GM08714 (cell line): ENCODE measurements around the gene ULK1.
A peak's percentile ranks its signal among the peaks of the same experiment; 100 is the strongest.

Experiments
- H3K4me3 ChIP-seq: fragments of 200-500 bp; sonication (Bioruptor generic); 2 replicates; pipeline ENCODE4 v1.5.1; 2014; ENCODE audit warnings: mild to moderate bottlenecking, low read length, inconsistent platforms
- ZNF274 ChIP-seq: IDR thresholded peaks from 2 replicates; pipeline ENCODE4 v1.6.1; 2012; ENCODE audit warnings: mild to moderate bottlenecking, low read depth, low read length

Gene ULK1

DNA sequence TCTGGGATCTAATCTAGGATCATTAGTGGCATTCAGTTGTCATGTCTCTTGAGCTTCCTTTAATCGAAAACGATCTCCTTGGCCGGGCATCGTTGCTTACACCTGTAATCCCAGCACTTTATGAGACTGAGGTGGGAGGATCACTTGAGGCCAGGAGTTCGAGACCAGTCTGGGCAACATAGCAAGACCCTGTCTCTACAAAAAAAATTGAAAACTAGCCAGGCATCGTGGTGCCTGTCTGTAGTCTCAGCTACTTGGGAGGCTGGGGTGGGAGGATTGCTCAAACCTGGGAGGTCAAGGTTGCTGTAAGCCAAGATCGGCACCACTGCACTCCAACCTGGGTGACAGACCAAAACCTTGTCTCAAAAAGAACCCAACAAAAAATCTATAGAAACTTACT is 43.7 kb downstream of the ULK1 start:
- TF ChIP-seq ZNF274, result no peak
- no peak overlapping the region for H3K4me3 ChIP-seq

DNA sequence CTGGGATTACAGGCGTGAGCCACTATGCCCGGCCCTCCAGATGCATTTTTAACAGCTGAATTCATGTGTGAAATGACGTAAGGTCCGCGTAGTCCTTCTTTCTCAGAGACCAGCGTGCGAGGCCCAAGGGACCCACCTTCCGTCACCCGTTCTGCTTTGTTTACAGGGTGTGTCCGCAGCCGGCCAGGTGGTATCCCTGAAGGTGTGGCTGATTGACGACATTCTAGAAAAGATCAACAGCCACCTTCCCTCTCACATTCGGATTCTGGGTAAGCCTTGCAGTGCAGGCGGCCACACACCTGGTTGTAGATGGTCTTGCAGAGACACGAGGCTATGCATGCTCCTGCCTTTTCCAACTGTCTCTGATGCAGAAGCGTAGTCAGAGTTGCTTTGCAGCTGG is 44.6 kb downstream of the ULK1 start:
- H3K4me3 ChIP-seq, result no peak overlapping the region
- no peak for TF ChIP-seq ZNF274

DNA sequence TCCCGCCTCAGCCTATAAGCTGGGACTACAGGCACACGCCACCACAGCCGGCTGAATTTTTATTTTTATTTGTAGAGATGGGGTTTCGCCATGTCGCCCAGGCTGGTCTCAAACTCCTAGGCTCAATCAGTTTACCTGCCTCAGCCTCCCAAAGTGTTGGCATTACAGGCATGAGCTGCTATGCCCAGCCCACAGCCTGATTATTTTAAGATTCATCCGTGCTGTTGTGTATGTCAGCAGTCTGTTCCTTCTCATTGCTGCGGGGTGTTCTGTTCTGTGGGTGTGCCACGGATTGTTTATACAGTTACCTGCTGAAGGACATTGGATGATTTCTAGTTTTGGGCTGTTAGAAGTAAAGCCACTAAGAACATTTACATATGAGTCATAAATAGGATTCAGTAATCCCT is 45.7 kb downstream of the ULK1 start:
- no peak for TF ChIP-seq ZNF274
- H3K4me3 ChIP-seq, result no peak overlapping the region

DNA sequence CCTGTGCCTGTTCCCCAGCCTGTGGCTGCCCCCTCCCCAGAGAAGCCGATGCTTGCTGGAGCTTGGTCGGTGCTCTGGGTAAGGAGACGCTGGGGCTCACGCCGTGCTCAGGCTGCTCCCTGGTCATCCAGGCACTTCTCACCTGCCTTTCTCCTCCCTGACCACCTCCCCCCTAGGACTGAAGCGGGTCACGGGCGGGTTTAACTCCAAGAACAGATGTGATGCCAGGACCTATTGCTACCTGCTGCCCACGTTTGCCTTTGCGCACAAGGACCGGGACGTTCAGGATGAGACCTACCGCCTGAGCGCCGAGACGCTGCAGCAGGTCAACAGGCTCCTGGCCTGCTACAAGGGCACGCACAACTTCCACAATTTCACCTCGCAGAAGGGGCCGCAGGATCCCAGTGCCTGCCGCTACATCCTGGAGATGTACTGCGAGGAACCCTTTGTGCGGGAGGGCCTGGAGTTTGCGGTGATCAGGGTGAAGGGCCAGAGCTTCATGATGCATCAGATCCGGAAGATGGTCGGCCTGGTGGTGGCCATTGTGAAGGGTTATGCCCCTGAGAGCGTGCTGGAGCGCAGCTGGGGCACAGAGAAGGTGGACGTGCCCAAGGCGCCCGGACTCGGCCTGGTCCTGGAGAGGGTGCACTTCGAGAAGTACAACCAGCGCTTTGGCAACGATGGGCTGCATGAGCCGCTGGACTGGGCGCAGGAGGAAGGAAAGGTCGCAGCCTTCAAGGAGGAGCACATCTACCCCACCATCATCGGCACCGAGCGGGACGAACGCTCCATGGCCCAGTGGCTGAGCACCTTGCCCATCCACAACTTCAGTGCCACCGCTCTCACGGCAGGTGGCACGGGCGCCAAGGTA is 46.9 kb downstream of the ULK1 start:
- no peak overlapping the region for H3K4me3 ChIP-seq
- TF ChIP-seq ZNF274, result no peak

DNA sequence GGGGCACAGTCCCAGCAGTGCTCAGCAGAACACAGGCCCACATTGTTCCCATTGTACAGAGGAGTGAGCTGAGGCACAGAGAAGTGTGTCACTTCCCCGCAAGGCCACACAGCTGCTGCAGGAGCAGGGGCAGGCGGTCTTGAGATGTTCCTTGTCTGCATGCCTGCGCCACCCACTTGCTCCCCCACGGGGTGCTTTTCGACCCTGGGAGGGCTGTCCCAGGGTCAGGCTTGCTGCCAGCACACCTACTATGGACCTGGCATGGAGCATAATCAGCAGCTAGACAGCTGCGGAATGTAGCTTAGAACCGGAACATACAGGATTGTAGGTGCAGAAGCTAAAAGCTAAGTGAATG is 47.5 kb downstream of the ULK1 start:
- H3K4me3 ChIP-seq, result no peak overlapping the region
- TF ChIP-seq ZNF274, result no peak

DNA sequence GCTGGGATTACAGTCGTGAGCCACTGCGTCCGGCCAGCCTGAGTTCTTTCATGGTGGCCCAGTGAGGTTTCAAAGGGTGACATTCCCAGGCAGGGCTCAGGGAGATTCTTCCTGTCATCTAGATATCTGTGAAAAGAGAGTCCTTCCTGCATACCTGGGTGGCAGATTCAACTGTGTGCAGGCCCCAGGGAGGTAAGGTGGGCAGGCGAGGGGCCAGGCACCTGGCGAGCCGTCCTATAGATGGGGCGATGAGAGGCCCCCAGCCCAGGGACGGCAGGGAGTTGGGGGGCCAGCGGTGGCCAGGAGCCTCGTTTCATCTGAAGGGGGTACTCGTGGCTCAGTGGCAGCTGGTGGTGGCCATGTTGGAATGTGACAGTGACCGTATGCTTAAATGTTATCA is 48.2 kb downstream of the ULK1 start:
- no peak for TF ChIP-seq ZNF274

DNA sequence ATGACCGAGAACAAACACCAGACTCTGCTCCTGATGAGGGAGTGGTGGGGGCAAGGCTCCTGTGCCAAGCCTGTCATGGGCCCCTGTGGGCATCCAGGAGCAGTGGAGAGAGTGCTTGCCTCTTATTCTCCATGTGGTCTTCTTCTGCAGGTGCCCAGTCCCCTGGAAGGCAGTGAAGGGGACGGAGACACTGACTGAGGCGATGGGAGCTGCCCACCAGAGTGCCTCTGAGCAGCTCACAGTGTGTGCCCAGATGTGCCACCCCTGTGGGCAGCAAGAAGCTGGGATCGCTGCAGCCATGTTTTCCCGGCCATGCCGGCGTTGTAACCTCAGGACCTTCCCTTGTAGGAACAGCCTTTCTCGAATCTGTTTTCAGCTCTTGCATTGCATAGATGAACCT is 49.0 kb downstream of the ULK1 start:
- no peak overlapping the region for H3K4me3 ChIP-seq
- no peak for TF ChIP-seq ZNF274

More for the DNA sequence above, 48.2 kb downstream of the ULK1 start:
- no peak overlapping the region for H3K4me3 ChIP-seq

DNA sequence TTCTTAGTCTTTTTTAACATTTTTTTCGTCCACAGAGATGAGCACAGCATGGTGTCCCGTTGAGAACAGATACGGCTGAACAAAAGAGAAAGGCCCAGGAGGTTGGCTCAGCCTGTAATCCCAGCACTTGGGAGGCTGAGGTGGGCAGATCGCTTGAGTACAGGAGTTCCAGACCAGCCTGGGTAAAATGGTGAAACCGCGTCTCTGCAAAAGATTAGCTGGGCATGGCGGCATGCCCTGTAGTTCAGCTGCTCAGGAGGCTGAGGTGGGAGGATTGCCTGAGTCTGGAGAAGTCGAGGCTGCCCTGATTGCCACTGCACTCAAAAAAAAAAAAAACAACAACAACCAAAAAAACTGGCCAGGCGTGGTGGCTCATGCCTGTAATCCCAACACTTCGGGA is 49.5 kb downstream of the ULK1 start:
- no peak overlapping the region for H3K4me3 ChIP-seq
- TF ChIP-seq ZNF274, result no peak

DNA sequence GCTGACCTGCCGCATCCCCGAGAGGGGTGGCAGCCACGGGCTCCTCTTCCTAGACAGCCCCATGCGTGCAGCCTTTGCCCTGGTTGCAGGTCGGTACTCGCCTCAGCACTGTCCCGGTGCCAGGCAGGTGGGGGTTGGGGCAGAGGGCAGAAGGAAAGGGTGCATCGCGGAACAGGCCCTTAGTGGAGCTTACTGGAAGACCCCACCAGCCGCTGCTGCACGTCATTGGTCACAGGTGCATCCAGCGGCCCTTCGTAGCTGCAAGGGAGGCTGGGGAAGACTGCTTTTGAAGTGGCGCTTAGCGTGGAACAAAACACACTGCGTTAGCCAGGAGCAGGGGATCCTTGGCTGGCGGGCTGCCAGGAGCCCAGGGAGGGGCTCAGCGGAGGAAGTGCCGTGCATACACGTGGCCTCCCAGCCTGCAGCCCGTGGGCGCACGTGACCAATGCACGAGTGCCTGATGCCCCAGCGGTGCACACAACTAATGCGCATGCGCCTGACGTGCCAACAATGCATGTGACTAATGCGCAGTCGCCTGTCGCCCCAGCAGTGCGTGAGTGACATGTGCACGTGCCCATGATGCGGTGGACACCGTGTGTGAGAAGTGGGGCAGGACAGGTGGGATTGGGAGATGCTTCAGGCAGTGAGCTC is 50.3 kb downstream of the ULK1 start:
- no peak overlapping the region for H3K4me3 ChIP-seq
- TF ChIP-seq ZNF274, result no peak

DNA sequence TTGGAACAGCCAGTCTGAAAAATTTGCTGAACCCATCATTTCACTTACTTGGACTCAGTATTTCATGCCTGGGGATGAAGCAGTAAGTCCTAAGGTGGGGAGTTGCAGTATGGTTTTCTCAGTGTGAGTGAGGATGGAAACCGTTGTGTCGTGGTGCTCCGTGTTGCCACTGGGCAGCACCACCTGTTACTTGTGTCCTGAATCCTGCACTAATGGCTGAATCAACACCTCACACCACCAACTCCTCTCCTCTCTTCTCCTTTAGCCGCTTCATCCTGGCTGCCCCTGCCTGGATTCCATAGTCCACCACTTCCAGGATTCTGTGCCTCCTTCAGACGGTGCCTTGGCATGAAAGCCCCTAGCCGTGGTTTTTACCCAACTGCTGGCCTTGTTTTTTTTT is 52.3 kb downstream of the ULK1 start:
- no peak overlapping the region for H3K4me3 ChIP-seq
- TF ChIP-seq ZNF274, result no peak

DNA sequence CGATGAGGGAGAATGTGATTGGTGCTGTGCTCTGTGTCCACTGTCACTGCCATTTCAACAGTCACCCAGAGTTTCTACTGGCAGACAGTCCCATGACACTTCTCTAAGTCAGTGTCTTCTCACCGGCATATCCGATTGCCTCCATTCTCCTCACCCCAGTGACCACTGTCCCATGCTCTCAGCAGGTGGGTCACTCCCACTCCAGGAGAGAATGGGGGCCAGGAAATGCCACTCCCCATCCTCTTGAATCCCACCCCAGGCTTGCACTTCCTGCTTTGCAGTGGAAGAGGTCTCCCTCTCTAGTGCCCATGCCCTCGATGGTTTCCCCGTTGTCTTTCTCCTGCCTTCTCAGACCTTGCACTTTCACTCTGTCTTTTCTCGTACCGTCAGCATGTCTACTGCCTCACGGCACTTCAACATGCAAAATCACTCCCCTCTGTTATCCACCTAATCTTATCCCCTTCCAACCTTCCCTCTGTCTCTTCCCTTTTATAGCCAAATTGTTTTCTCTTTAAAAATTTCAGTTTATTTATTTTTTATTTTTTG is 53.1 kb downstream of the ULK1 start:
- TF ChIP-seq ZNF274, result no peak
- no peak overlapping the region for H3K4me3 ChIP-seq

DNA sequence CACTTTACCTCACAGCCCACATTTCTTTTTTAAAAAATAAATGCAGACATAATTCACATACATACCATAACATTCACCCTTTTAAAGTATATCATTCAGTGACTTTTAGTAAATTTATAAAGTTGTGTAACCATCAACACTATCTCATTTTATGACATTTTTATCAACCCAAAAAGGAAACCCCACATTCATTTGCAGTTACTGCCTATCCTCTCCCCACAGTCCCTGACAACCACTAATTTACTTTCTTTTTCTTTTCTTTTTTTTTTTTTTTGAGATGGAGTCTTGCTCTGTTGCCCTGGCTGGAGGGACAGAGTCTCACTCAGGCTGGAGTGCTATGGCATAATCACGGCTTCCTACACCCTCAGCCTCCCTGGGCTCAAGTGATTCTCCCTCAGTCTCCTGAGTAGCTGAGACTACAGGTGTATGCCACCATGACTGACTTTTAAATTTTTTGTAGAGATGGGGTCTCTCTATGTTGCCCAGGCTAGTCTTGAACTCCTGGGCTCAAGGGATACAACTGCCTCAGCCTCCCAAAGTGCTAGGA is 53.8 kb downstream of the ULK1 start:
- H3K4me3 ChIP-seq, result no peak overlapping the region
- TF ChIP-seq ZNF274, result no peak

DNA sequence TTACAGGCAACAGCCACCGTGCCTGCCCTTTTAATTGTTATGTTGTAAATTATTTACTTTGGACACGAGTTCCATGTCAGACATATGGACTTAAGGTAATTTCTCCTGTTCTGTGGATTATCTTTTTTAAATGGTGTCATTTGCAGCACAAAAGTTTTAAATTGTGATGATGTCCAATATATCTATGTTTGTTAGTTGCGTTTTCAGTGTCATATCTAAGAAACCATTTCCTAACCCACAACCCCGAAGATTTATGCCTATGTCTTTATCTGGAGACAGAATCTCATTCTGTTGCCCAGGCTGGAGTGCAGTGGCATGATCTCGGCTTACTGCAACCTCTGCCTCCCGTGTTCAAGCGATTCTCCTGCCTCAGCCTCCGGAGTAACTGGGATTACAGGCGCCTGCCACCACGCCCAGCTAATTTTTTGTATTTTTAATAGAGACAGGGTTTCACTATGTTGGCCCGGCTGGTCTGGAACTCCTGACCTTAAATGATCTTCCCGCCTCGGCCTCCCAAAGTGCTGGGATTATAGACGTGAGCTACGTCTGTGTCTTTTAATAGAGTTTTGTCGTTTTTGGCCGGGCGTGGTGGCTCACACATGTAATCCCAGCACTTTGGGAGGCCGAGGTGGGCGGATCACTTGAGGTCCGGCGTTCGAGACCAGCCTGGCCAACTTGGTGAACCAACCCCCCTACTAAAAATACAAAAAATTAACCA is 54.5 kb downstream of the ULK1 start:
- peak overlapping the region; percentile 35; the same call in 1 of the 2 replicates for H3K4me3 ChIP-seq

DNA sequence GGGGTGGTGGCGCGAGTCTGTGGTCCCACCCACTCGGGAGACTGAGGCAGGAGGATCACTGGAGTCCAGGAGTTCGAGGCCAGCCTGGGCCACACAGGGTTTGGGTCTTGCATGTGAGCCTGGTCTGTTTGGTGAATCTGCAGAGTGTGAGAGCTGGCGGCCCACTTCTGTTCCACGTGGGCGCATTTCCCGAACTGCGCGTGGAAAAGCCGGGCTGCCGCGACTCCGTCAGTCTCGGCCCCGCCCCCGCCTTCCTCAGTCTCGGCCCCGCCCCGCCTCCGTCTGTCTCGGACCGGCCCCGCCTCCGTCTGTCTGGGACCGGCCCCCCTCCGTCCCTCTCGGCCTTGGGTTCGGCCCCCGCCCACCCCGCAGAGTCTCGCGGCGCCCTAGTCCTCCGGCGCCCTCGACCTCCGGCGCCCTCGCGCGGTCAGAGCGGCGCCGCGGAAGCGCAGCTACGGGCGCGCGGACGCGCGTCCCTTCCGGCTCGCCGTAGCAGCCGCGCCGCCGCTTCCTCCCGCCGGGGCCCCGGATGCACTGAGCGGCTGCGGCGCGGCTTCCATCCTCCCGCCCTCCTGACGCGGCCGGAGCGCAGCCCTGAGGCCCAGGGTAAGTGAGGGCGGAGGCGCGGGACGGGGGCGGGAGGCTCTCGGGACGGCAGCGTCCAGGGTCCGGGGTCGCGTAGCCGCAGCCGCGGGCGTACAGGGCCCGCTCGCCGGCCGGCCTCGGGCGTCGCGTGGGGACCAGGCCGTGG is 55.2 kb downstream of the ULK1 start, which contains the start of gene EP400:
Gene EP400, plus strand, starts transcription at position 512 of the 751 bp plus-strand sequence. CDS start 10,678 bp downstream, outside the sequence.
- peak within 1 kb of the TSS; percentile 83 for H3K4me3 ChIP-seq

More for the DNA sequence above, 55.2 kb downstream of the ULK1 start, which contains the start of gene EP400:
- no peak for TF ChIP-seq ZNF274
